ENCODE data around the gene CROCC2. TPM values are rescaled to one million over a fixed set of nuclear protein-coding genes. Genes with fewer than 3 reads are reported as not detected.

Gene CROCC2
- total and polyA plus RNA-seq, 2 donors (not counting 1 experiment from before 2014, with no cell fraction given) = not detected

- Mint-ChIP-seq H3K27me3 (peaks cover 7% of the 10 kb centered on the region), H3K4me1 (no peaks in the 10 kb centered on the region), H3K9me3 (ENCODE audit: insufficient read depth) (no peaks in the 10 kb centered on the region), H3K27ac (no peak overlapping the region), H3K4me3 (no peak overlapping the region)
- no peaks in the 10 kb centered on the region for H3K79me2 ChIP-seq (ENCODE audit: control insufficient read depth, insufficient read depth, low read length)
- intact Hi-C loops (cut with micrococcal nuclease) = no loop called here
- TF ChIP-seq CTCF (IDR thresholded peaks at IDR 0.05) (no peak), EZH2 (IDR thresholded peaks at IDR 0.05; ENCODE audit: borderline replicate concordance, insufficient read depth, low read depth, low read length, poor library complexity, severe bottlenecking) (no peak)
- no peaks in the 10 kb centered on the region for H4K20me1 ChIP-seq (ENCODE audit: control insufficient read depth, insufficient read depth, low read length, poor library complexity, severe bottlenecking)
- WGBS (ENCODE audit: insufficient coverage) = 76% methylated on average over 33 of the region's 38 CpGs
- no peaks in the 10 kb centered on the region for H3K4me1 ChIP-seq (ENCODE audit: control insufficient read depth in 2 of 2, insufficient read depth in 2 of 2, low read length in 2 of 2)
- H3K9me3 ChIP-seq (ENCODE audit: control extremely low read depth in 1 of 3, control insufficient read depth in 2 of 3, insufficient read depth in 1 of 3, low read length in 2 of 3) = peaks cover 0 to 3% (median 0%) of the 10 kb centered on the region in 3 donors
- no peaks in the 10 kb centered on the region for H3K36me3 ChIP-seq (replicated peaks in 1 of 2; ENCODE audit: control extremely low read depth in 1 of 2, control insufficient read depth in 1 of 2, extremely low read depth in 1 of 2, insufficient read depth in 2 of 2, low read length in 1 of 2)
- no peak overlapping the region for H3K4me3 ChIP-seq (ENCODE audit: control extremely low read depth in 1 of 5, extremely low read depth in 1 of 5, insufficient read depth in 1 of 5, low read depth in 2 of 5, low read length in 4 of 5)
- no peak overlapping the region for H3K27ac ChIP-seq (ENCODE audit: low read length in 2 of 2)
- H2AFZ ChIP-seq (ENCODE audit: insufficient read depth, low read depth, low read length, poor library complexity, severe bottlenecking) = no peak overlapping the region
- no peak for DNase-seq
- ATAC-seq (ENCODE audit: low read depth) = no peak
- no peak overlapping the region for H3K4me2 ChIP-seq (replicated peaks; ENCODE audit: low read depth, low read length, poor library complexity, severe bottlenecking)
- no peak overlapping the region for H3K9ac ChIP-seq (ENCODE audit: low read length)
- POLR2A ChIA-PET = no interaction called here
- H3K27me3 ChIP-seq (replicated peaks in 1 of 4; ENCODE audit: control extremely low read depth in 1 of 4, control insufficient read depth in 3 of 4, insufficient read depth in 4 of 4, low read length in 3 of 4) = no peaks in the 10 kb centered on the region
- CTCF ChIA-PET = interaction anchor here (0.6 kb wide), 1 partner anchor 101 kb away, joined by 3 read pairs; no protein-coding TSS in a partner anchor
Observed at GRCh38 chr2:240926516-240927389, 20.6 kb downstream of the CROCC2 start.

- Histone ChIP-seq H3K4me1 (ENCODE audit: control insufficient read depth in 2 of 2, insufficient read depth in 2 of 2, low read length in 2 of 2) (no peaks in the 10 kb centered on the region), H3K9me3 (ENCODE audit: control extremely low read depth in 1 of 3, control insufficient read depth in 2 of 3, insufficient read depth in 1 of 3, low read length in 2 of 3) (peaks cover 0 to 3% (median 0%) of the 10 kb centered on the region in 3 donors), H3K4me2 (replicated peaks; ENCODE audit: low read depth, low read length, poor library complexity, severe bottlenecking) (no peak overlapping the region), H3K36me3 (replicated peaks in 1 of 2; ENCODE audit: control extremely low read depth in 1 of 2, control insufficient read depth in 1 of 2, extremely low read depth in 1 of 2, insufficient read depth in 2 of 2, low read length in 1 of 2) (no peaks in the 10 kb centered on the region), H3K27me3 (replicated peaks in 1 of 4; ENCODE audit: control extremely low read depth in 1 of 4, control insufficient read depth in 3 of 4, insufficient read depth in 4 of 4, low read length in 3 of 4) (no peaks in the 10 kb centered on the region), H4K20me1 (ENCODE audit: control insufficient read depth, insufficient read depth, low read length, poor library complexity, severe bottlenecking) (no peaks in the 10 kb centered on the region), H3K4me3 (ENCODE audit: control extremely low read depth in 1 of 5, extremely low read depth in 1 of 5, insufficient read depth in 1 of 5, low read depth in 2 of 5, low read length in 4 of 5) (no peak overlapping the region), H3K9ac (ENCODE audit: low read length) (no peak overlapping the region), H3K27ac (ENCODE audit: low read length in 2 of 2) (no peak overlapping the region), H3K79me2 (ENCODE audit: control insufficient read depth, insufficient read depth, low read length) (no peaks in the 10 kb centered on the region), H2AFZ (ENCODE audit: insufficient read depth, low read depth, low read length, poor library complexity, severe bottlenecking) (no peak overlapping the region)
- WGBS (ENCODE audit: insufficient coverage) = 92% methylated on average over 7 of the region's 7 CpGs
- no peak for DNase-seq
- no peak overlapping the region for H3K27ac Mint-ChIP-seq
- ChIA-PET POLR2A (no interaction called here), CTCF (no interaction called here)
- H3K27me3 Mint-ChIP-seq = peaks cover 8% of the 10 kb centered on the region
- intact Hi-C loops (cut with micrococcal nuclease) = no loop called here
- no peaks in the 10 kb centered on the region for H3K9me3 Mint-ChIP-seq (ENCODE audit: insufficient read depth)
- no peak overlapping the region for H3K4me3 Mint-ChIP-seq
- TF ChIP-seq EZH2 (IDR thresholded peaks at IDR 0.05; ENCODE audit: borderline replicate concordance, insufficient read depth, low read depth, low read length, poor library complexity, severe bottlenecking) (no peak), CTCF (IDR thresholded peaks at IDR 0.05) (no peak)
- ATAC-seq (ENCODE audit: low read depth) = no peak
- H3K4me1 Mint-ChIP-seq = no peaks in the 10 kb centered on the region
Observed at GRCh38 chr2:240927390-240927781, 21.2 kb downstream of the CROCC2 start.

All from B cell (primary cell).